DMS 273 (cell line): ENCODE results near the gene CPNE2.

ENCODE experiments used
- DNase-seq: peaks from one replicate; lab custom pipeline; 2025; ENCODE audit not compliant: unreplicated experiment; lab: John Stamatoyannopoulos, UW

CPNE2 gene

GRCh38 chr16:57191056-57191571, 98.7 kb downstream of the CPNE2 start:
- peak; percentile 27 for DNase-seq

- no peak for DNase-seq
Measured at GRCh38 chr16:57192146-57192545, 99.8 kb downstream of the CPNE2 start.

DNA sequence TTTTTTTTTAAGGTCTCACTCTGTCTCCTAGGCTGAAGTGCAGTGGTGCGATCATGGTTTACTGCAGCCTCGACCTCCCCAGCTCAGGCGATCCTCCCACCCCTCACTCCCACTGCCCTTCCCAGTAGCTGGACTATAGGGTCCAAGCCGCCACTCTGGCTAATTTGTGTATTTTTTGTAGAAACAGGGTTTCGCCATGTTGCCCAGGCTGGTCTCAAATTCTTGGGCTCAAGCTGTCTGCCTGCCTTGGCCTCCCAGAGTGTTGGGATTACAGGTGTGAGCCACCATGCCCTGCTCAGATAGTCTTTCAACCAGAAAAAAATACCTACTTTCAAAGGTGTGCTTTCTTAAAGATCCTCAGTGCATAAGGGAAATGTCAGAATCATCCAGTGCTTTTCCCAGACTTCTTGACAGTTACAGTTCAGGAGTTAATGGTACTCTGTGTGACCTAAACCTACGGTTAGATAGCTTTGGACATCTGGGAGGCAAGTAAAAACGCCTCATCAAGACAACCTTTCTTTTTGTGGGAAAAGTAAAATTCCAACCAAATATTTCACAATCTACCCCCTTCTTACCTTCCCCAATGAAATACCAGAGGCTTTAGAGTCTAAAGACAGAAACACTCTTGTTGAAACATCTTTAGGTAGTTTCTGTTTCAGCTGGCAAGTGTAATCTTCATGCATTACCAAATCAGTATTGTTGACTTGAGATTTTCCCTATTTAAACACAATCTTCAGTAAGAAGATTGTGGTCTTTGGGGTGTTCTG, 100.5 kb downstream of the CPNE2 start:
- no peak for DNase-seq

DNA sequence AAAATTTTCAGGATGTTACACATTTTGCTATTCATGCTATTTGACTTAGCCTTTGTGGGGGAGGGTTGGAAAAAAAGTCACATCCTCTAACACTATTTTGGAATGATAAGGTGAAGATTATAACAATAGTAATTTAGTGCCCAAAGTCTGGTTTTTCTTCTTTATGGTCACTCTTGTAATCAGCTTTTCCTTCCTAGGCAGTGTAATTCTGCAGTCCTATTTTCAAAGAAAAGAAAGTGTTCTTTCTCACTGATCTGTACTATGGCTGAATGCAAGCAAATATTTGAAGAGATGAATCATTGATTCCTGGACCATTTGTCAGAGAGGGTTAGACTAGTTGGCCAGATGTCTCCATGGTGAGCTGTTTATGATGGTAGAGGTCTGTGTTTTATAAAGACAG, 102.1 kb downstream of the CPNE2 start:
- DNase-seq, result peak; percentile 31

GRCh38 chr16:57196286-57196685, 103.9 kb downstream of the CPNE2 start:
- DNase-seq, result no peak

DNA sequence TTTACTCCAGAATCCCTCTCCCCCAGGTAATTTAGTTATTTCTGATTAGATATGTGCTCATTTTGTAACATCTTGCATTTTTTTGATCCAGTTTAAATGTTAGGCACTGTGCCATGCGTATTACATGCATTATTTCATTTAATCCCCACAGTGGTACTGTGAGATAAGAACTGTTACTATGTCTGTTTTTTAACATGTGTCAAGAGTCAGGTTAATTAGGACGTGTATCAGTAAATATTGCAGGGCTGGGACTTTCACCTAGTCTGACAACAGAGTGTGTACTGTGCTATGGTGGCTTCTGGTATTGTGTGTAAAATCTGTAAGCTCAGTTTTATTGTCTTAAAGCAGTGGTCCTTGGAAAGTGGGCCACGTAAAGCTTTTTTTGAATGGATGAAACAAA, 104.4 kb downstream of the CPNE2 start:
- no peak for DNase-seq
